ENCODE results near the gene SMAD6. TPM values are rescaled to one million over a fixed set of nuclear protein-coding genes. Genes with fewer than 3 reads are reported as not detected.

SMAD6 gene
- total and polyA plus RNA-seq, 2 of the 4 experiments (the other 2 are of a cell fraction), result 4.8 to 8.5 TPM

- Histone ChIP-seq H3K9me1 (ENCODE audit: insufficient read depth, low read length) (peaks cover 29% of the 10 kb centered on the region; the same call in 1 of the 2 replicates), H3K4me1 (ENCODE audit: control insufficient read depth, insufficient read depth, low read length) (peaks cover 21% of the 10 kb centered on the region), H2AK9ac (replicated peaks; ENCODE audit: low read depth, low read length, poor library complexity) (no peak overlapping the region), H3K79me1 (ENCODE audit: low read depth in 1 of 2, low read length in 2 of 2) (peaks cover 44 to 86% of the 10 kb centered on the region in 2 experiments), H2BK5ac (ENCODE audit: low read depth, low read length, poor library complexity, severe bottlenecking) (no peak overlapping the region), H3K56ac (ENCODE audit: extremely low read depth, insufficient read depth, low read length) (no peak overlapping the region), H2AK5ac (ENCODE audit: low read depth, low read length) (no peak overlapping the region), H3K27me3 (ENCODE audit: control insufficient read depth, insufficient read depth, low read length) (no peaks in the 10 kb centered on the region), H4K91ac (ENCODE audit: insufficient read depth, low read depth, low read length) (no peak overlapping the region), H3K14ac (replicated peaks; ENCODE audit: low read depth, low read length) (no peak overlapping the region), H4K8ac (ENCODE audit: low read depth in 2 of 2, low read length in 2 of 2) (no peak overlapping the region), H2AFZ (replicated peaks; ENCODE audit: low read length, poor library complexity) (no peak overlapping the region), H3K18ac (ENCODE audit: low read depth, low read length) (no peak overlapping the region), H3K4ac (ENCODE audit: low read depth, low read length) (no peak overlapping the region), H3K9me3 (ENCODE audit: control insufficient read depth, insufficient read depth, low read length) (no peaks in the 10 kb centered on the region), H3K4me2 (ENCODE audit: low read depth, low read length) (no peak overlapping the region), H2BK20ac (ENCODE audit: low read depth, low read length) (no peak overlapping the region), H4K20me1 (ENCODE audit: insufficient read depth, low read length) (peaks cover 22% of the 10 kb centered on the region), H3K27ac (ENCODE audit: insufficient read depth, low read length) (no peak overlapping the region), H3K23ac (ENCODE audit: low read depth, low read length) (peak overlapping the region; percentile 17; the same call in 1 of the 2 replicates), H3K4me3 (ENCODE audit: insufficient read depth, low read depth, low read length) (no peak overlapping the region), H3K9ac (ENCODE audit: low read depth, low read length) (no peak overlapping the region), H4K5ac (ENCODE audit: low read depth, low read length) (no peak overlapping the region), H3K36me3 (ENCODE audit: control insufficient read depth, insufficient read depth, low read length) (peaks cover 2% of the 10 kb centered on the region), H2BK120ac (ENCODE audit: low read depth, low read length) (no peak overlapping the region), H2BK15ac (ENCODE audit: low read depth, low read length) (no peak overlapping the region)
- dilution Hi-C loops (cut with HindIII; ENCODE audit: low sequenced_read_pairs, unreplicated experiment) (no loop called here), intact Hi-C loops (cut with micrococcal nuclease) (no loop called here), in situ Hi-C loops (cut with MboI; ENCODE audit: low sequenced_read_pairs) (no loop called here)
- DNase-seq (no peak), ATAC-seq (ENCODE audit: low read depth) (no peak)
- CTCF ChIA-PET, result no interaction called here
- POLR2A ChIA-PET (ENCODE audit: unreplicated experiment), result no interaction called here
- BruUV-seq (replicated peaks), result no TSS peak
- no CpG with 5 or more reads among the region's 10 CpGs for WGBS, 2 experiments (ENCODE audit: extremely low coverage in 2 of 2, insufficient read length in 1 of 2)
- TF ChIP-seq CEBPB (IDR thresholded peaks at IDR 0.05; ENCODE audit: low read depth, low read length) (no peak), USF2 (IDR thresholded peaks at IDR 0.05; ENCODE audit: low read depth, low read length) (no peak), CHD1 (IDR thresholded peaks at IDR 0.05; ENCODE audit: low read depth, low read length) (no peak), FOS (IDR thresholded peaks at IDR 0.05; ENCODE audit: low read depth, low read length) (no peak), MAZ (IDR thresholded peaks at IDR 0.05; ENCODE audit: borderline replicate concordance, low read depth, low read length) (no peak)
These were observed 36.6 kb downstream of the SMAD6 start for GRCh38 chr15:66738595-66738994.

All from IMR-90 (cell line).